Stimulated activated CD4-positive, alpha-beta T cell treated with anti-CD3 and anti-CD28 coated beads, TNF-alpha, amount 100 ng/mL, for 24 hours (primary cell): ENCODE data around the gene YKT6.
A peak's percentile ranks its signal among the peaks of the same experiment; 100 is the strongest.
"Not testable (repeated sequence)": the region's sequence is repeated elsewhere in the genome, so short reads cannot be mapped to it uniquely, and the experiment has no call there.

Experiments used
- DNase-seq, 3 experiments: peaks; one replicate each; pipeline ENCODE4 v3.0.0-alpha.2; 2020; ENCODE audit warnings: low read depth in 3 of 3

Gene YKT6

GRCh38 chr7:44193011-44193802 lies 7.6 kb upstream of the YKT6 start:
- no peak for DNase-seq

GRCh38 chr7:44194069-44194468 lies 6.7 kb upstream of the YKT6 start:
- DNase-seq = peak; percentile 18 to 54 (median 27)

DNA sequence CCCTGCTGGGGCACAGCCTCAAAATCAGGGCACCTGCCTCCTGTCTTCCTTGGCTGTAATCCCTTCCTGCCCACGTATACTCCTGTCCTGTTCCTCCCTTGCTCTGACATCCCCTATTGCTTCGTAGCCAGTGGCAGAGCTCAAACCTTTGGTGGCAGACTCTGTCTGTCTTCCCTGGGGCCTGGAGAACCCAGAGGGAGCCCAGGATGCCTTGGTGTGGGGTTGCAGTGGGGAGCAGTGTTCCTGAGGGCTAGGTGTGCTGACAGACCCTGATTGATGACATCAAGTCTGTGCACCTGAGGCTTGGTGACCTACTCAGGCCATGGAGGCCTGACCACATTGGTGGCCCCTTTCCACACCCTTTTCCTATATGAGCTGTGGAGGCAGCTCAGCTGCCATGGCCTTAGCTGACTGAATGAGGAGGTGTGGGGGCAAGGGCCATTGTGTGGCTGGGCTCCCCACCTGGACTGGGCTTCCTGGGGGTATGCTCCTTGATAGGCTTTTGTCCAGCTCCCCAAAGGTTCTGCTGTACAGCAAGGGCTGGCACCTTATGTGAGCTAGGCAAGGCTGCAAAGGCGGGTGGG lies 6.1 kb upstream of the YKT6 start:
- DNase-seq = no peak

DNA sequence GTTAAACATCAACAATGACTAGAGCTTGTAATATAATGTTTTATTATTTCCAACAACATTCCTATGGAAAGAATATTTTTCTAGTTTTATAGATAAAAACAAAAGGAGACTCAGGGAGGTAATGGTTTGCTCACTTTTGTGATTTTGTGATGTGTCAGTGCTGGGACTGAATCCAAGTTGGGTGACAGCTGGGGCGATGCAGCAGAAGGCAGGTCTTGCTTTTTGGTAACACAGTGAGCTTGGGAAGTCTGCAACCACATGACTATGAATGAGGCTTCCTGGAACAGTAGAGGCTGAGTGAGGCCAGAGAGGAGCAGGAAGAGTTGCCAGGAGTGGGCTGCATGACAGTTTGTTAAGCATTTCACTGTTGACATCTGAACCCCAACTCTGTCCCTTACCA lies 4.9 kb upstream of the YKT6 start:
- no peak for DNase-seq

GRCh38 chr7:44196450-44196872 lies 4.3 kb upstream of the YKT6 start:
- peak in 1 of 3 experiments; percentile 18 for DNase-seq

DNA sequence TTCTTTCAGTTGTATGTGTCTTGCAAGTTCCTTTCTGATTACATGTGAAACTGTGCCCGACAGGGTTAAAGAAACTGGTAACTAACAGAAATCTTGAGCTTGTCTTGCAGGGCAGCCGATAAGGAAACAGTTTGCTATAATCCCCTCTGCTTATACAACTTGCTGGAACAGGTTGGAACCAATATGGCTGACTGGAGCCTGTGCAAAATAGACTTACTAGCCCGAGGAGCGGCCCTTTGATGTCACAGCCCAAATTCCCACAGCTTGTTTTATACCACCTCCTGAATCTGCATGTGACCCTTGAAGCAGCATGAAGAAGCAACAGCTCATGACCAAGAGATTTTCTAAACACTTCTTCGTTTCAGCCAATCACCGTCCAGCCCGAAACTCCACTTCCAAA lies 3.3 kb upstream of the YKT6 start:
- DNase-seq = no peak

GRCh38 chr7:44200163-44200562 lies 615 bp upstream of the YKT6 start:
- DNase-seq = not testable (repeated sequence)

- DNase-seq = no peak
These were observed 1.0 kb downstream of the YKT6 start for GRCh38 chr7:44201813-44202212.

- no peak for DNase-seq
These were observed 5.2 kb downstream of the YKT6 start for GRCh38 chr7:44206008-44206407.

- DNase-seq = no peak
These were observed 7.3 kb downstream of the YKT6 start for GRCh38 chr7:44208085-44208484.

- DNase-seq = no peak
These were observed 9.3 kb downstream of the YKT6 start for GRCh38 chr7:44210107-44210506.

GRCh38 chr7:44211126-44211675 lies 10.4 kb downstream of the YKT6 start:
- no peak for DNase-seq

DNA sequence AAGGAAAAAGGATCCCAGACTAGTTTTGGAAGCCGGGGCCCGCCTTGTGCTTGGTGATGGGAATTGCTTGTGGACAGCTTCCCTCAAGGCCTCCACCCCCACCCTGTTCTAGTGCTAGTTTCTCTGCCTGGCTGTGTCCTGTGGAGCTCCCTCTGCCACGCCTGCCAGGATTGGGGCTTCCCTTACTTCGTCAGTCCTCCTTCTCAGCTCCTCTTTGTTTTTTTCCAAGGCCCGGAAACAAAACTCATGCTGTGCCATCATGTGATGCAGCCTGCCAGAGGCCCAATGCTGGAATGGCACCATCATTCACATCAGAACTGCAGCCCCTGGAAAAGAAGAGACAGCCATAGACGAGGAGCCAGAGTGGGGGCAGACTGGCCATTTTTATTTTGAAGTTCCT lies 11.2 kb downstream of the YKT6 start:
- no peak for DNase-seq

- no peak for DNase-seq
These were observed 11.9 kb downstream of the YKT6 start for GRCh38 chr7:44212581-44213184.

- no peak for DNase-seq
These were observed 12.6 kb downstream of the YKT6 start for GRCh38 chr7:44213206-44213876.

DNA sequence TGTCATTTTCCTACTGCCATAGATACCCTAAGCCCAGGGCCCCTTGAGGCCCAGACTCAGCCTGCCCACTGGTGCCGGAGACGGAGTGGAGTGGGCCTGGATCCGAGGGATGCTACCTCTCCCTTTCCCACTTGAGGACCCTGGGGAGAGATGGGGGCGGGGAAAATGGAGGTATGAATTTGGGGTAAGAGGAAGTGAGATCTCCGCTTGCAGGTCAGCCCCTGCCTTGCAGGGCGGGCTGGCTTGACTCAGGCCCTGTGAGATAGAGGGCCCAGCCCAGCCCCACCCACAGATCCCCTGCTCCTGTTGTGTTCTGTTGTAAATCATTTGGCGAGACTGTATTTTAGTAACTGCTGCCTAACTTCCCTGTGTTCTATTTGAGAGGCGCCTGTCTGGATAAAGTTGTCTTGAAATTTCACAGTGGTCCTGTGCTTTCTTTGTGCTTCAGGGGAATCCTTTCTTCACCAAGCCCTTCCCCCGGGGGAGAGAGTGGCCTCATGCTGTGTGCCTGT lies 13.2 kb downstream of the YKT6 start:
- no peak for DNase-seq

DNA sequence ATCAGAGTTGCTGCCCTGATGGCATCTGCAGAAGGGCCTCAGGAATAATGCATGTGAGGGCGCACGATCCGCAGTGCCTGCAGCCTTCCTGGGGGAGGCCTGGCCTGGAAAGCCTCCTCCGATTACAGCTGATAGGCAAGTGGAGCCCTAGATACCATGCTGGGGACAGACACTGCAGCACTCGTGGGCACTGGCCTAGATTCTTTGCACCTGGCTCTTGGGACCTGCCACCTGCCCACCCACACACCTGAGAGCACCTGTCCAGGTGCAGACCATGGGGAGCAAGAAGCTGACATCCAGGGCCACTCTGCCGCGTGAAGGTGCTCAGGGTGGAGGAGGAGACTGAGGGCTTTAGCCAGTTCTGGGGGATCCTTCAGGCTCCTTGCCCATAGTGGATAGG lies 14.8 kb downstream of the YKT6 start:
- no peak for DNase-seq

DNA sequence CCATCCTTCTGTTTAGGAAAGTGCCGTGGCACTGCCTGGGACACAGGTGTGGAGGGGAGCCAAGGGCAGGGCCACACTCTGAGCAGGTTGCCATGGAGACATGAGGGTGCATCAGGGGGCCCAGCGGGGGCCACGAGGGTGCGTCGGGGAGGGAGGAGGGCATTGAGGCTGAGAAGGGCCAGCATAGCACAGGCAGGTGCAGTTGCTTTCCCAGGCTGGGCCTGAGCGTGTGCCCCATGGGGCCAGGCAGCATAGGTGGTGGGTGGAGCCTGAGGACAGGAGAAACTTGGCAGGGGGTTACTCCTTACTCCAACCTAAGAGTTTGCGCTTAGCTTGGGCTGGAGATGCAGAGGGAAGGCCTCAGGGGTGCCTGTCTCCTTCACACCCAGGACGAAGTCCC lies 15.2 kb downstream of the YKT6 start:
- DNase-seq = no peak

- DNase-seq = no peak
These were observed 15.9 kb downstream of the YKT6 start for GRCh38 chr7:44216521-44217222.

DNA sequence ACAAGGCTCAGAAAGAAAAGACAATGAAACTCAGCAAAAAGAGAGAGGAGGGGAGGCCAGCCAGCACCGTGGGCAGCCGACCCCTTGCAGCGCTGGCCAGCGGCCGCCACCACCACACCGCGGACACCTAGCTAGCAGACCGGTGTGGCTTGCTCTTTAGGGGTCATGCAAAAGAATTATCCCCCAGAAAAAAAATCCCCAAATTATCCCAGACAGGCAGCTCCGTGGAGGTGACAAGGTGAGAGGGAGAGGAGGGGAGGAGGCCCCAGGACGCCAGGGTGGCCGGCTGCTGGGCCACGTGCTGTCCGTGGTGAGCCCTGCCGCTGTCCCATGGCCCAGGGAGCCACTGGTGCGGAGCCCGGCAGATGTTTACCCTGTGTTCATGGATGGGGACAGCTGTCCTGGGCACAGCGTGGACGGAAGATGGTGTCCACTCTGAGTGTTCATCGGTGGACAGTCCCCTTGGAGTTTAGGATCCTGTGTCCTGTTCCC lies 16.5 kb downstream of the YKT6 start:
- no peak for DNase-seq

DNA sequence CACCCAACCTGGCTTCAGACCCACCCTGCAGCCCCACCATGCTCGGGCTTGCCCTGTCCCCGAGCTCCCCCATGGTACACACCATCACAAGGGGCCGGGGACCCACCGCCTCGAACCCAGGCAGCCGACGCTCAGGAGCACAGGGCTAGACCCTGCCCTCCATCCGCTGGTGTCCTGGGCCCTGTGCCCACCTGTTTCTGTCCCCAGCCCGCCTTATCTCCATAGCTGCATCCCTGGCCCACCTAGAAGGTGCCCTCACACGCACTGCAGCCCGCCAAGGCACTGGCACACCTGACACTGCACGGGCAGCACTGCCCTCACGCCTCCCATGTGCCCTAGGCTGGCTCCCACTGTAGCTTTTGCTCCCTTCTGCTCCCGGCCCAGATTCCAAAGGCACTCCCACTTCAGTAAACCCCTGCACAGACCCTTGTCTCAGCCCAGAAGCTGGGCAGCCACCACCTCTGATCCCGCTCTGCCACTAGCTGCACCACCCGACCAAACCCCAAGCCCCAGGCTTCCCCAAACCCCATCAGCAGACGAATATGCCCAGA lies 17.1 kb downstream of the YKT6 start:
- DNase-seq = no peak
